Astrocyte (in vitro differentiated cells and primary cell): ENCODE data around the gene UQCR11. TPM values are rescaled to one million over a fixed set of nuclear protein-coding genes. Genes with fewer than 3 reads are reported as not detected.

ENCODE experiments used
- DNase-seq: peaks from one replicate; pipeline ENCODE4 v3.0.0-alpha.2; 2010; ENCODE audit warnings: low read depth
- FAIRE-seq: peaks from 2 replicates; lab custom pipeline; 2011; peaks lifted over from hg19 to GRCh38; lab: Jason Lieb, UNC
- H2AFZ ChIP-seq: 2 replicates; pipeline ENCODE4 v1.6.0; 2012; ENCODE audit warnings: low read depth, low read length, inconsistent platforms
- H3K27ac ChIP-seq: 2 replicates; pipeline ENCODE4 v1.5.1; 2011; ENCODE audit warnings: low read depth, low read length, inconsistent platforms
- H3K27me3 ChIP-seq: 2 replicates; pipeline ENCODE4 v1.6.0; 2011; ENCODE audit warnings: low read length, inconsistent platforms; ENCODE audit not compliant: insufficient read depth
- H3K36me3 ChIP-seq: 2 replicates; pipeline ENCODE4 v1.5.1; 2011; ENCODE audit warnings: low read length, inconsistent platforms; ENCODE audit not compliant: insufficient read depth
- H3K4me1 ChIP-seq: 2 replicates; pipeline ENCODE4 v1.5.1; 2011; ENCODE audit warnings: low read length, inconsistent platforms; ENCODE audit not compliant: insufficient read depth
- H3K4me2 ChIP-seq: 2 replicates; pipeline ENCODE4 v1.6.0; 2012; ENCODE audit warnings: low read length, inconsistent platforms
- H3K4me3 ChIP-seq: 2 replicates; pipeline ENCODE4 v1.5.1; 2011; ENCODE audit warnings: low read depth, mild to moderate bottlenecking, low read length, inconsistent platforms; ENCODE audit not compliant: insufficient read depth
- H3K79me2 ChIP-seq: 2 replicates; pipeline ENCODE4 v1.6.0; 2012; ENCODE audit warnings: mild to moderate bottlenecking, low read length, inconsistent platforms; ENCODE audit not compliant: insufficient read depth
- H3K9ac ChIP-seq: 2 replicates; pipeline ENCODE4 v1.6.0; 2012; ENCODE audit warnings: mild to moderate bottlenecking, low read length, inconsistent platforms
- H3K9me3 ChIP-seq: 2 replicates; pipeline ENCODE4 v1.5.1; 2012; ENCODE audit warnings: low read depth, mild to moderate bottlenecking, low read length, inconsistent platforms; ENCODE audit not compliant: insufficient read depth
- H4K20me1 ChIP-seq: 2 replicates; pipeline ENCODE4 v1.6.0; 2012; ENCODE audit warnings: low read length, inconsistent platforms; ENCODE audit not compliant: insufficient read depth
- H3K27ac Mint-ChIP-seq: one replicate; pipeline ENCODE4 v1.8.0; 2021; ENCODE audit warnings: mild to moderate bottlenecking, mixed read lengths; ENCODE audit not compliant: unreplicated experiment
- H3K27me3 Mint-ChIP-seq: one replicate; pipeline ENCODE4 v1.8.0; 2021; ENCODE audit warnings: low read depth, mixed read lengths; ENCODE audit not compliant: unreplicated experiment
- H3K36me3 Mint-ChIP-seq: one replicate; pipeline ENCODE4 v1.8.0; 2021; ENCODE audit warnings: low read depth, mixed read lengths; ENCODE audit not compliant: unreplicated experiment
- H3K4me1 Mint-ChIP-seq: one replicate; pipeline ENCODE4 v1.8.0; 2021; ENCODE audit warnings: low read depth, mixed read lengths; ENCODE audit not compliant: unreplicated experiment
- H3K4me3 Mint-ChIP-seq: one replicate; pipeline ENCODE4 v1.8.0; 2021; ENCODE audit warnings: mild to moderate bottlenecking, moderate library complexity, mixed read lengths; ENCODE audit not compliant: unreplicated experiment
- H3K9me3 Mint-ChIP-seq: one replicate; pipeline ENCODE4 v1.8.0; 2021; ENCODE audit warnings: mild to moderate bottlenecking, mixed read lengths; ENCODE audit not compliant: unreplicated experiment
- EZH2 ChIP-seq: IDR thresholded peaks from 2 replicates; pipeline ENCODE4 v1.6.1; 2012; ENCODE audit warnings: mild to moderate bottlenecking, low read length, inconsistent platforms; ENCODE audit not compliant: insufficient read depth
- total RNA-seq: library from RNA; stranded (reverse); gene quantifications from 2 replicates; pipeline ENCODE4 v1.2.1, GENCODE V29; 2021
- TF ChIP-seq, protein P1 (sequence below): IDR thresholded peaks from 2 replicates; pipeline ENCODE4 v1.5.1; 2011; ENCODE audit warnings: low read depth, mild to moderate bottlenecking, inconsistent platforms, low read length, moderate library complexity; ENCODE audit not compliant: insufficient read depth

The UQCR11 gene
- total RNA-seq, 1 donor from 2014 or later, result 255 TPM

DNA sequence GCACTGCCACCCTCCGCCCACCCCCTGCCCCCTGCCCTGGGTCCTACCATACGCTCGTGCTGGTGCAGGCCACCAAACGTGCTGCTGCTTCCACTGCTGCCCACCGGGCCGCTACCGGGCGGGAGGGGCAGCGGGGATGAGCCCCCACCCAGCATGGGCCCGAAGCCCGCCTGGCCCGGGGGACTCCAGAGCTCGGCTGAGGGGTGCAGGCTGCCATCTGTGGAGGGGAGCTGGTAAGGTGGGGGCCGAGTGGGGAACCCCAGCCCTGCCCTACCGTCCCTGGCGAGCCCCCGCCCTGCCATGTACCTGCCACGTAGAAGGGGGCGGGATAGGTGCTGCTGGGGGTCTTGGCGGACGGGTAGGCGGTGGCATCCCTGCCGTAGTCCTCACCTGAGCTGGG lies 16.7 kb upstream of the UQCR11 start:
- Mint-ChIP-seq H3K4me3 (no peak overlapping the region), H3K4me1 (peaks cover 3% of the 10 kb centered on the region), H3K36me3 (peaks cover 10% of the 10 kb centered on the region), H3K27me3 (no peaks in the 10 kb centered on the region), H3K27ac (no peak overlapping the region), H3K9me3 (no peaks in the 10 kb centered on the region)
- no peak for DNase-seq
- peaks cover 10% of the 10 kb centered on the region for H3K36me3 ChIP-seq
- no peak for FAIRE-seq
- no peak overlapping the region for H3K9ac ChIP-seq
- no peaks in the 10 kb centered on the region for H3K9me3 ChIP-seq
- no peak overlapping the region for H3K4me2 ChIP-seq
- no peak overlapping the region for H3K27ac ChIP-seq
- no peaks in the 10 kb centered on the region for H3K27me3 ChIP-seq
- H2AFZ ChIP-seq, result no peak overlapping the region
- peaks cover 1% of the 10 kb centered on the region for H3K4me1 ChIP-seq
- TF ChIP-seq, protein P1, sequence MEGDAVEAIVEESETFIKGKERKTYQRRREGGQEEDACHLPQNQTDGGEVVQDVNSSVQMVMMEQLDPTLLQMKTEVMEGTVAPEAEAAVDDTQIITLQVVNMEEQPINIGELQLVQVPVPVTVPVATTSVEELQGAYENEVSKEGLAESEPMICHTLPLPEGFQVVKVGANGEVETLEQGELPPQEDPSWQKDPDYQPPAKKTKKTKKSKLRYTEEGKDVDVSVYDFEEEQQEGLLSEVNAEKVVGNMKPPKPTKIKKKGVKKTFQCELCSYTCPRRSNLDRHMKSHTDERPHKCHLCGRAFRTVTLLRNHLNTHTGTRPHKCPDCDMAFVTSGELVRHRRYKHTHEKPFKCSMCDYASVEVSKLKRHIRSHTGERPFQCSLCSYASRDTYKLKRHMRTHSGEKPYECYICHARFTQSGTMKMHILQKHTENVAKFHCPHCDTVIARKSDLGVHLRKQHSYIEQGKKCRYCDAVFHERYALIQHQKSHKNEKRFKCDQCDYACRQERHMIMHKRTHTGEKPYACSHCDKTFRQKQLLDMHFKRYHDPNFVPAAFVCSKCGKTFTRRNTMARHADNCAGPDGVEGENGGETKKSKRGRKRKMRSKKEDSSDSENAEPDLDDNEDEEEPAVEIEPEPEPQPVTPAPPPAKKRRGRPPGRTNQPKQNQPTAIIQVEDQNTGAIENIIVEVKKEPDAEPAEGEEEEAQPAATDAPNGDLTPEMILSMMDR, result no peak
- TF ChIP-seq EZH2, result no peak
- peaks cover 45% of the 10 kb centered on the region for H4K20me1 ChIP-seq
- no peak overlapping the region for H3K4me3 ChIP-seq
- peaks cover 6% of the 10 kb centered on the region for H3K79me2 ChIP-seq

DNA sequence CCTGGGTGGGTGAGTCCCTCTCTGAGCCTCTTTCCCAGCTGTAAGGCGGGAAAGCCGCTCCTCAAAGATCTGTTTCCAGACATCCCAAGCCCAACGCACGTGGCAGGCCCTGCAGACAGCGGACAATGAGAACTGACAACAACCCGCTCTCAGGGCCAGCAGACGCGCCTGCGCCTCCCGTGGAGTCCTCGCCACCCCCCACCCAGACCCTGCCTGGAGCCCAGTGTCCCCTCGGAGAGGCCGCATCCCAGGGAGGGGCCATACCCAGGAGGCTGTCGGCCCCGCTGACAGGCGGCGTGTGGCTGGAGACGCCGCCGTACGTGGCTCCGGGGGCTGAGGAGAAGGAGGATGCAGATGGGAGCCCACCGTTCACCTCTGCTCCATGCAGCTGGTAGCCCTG lies 16.3 kb upstream of the UQCR11 start:
- FAIRE-seq, result no peak
- Histone ChIP-seq H4K20me1 (peaks cover 49% of the 10 kb centered on the region), H3K9me3 (no peaks in the 10 kb centered on the region), H3K27ac (no peak overlapping the region), H3K4me3 (no peak overlapping the region), H3K4me1 (peaks cover 5% of the 10 kb centered on the region), H3K4me2 (no peak overlapping the region), H3K79me2 (peaks cover 6% of the 10 kb centered on the region), H3K27me3 (no peaks in the 10 kb centered on the region), H3K9ac (no peak overlapping the region), H2AFZ (no peak overlapping the region), H3K36me3 (peaks cover 14% of the 10 kb centered on the region)
- Mint-ChIP-seq H3K4me3 (no peak overlapping the region), H3K27me3 (no peaks in the 10 kb centered on the region), H3K36me3 (peaks cover 10% of the 10 kb centered on the region), H3K9me3 (no peaks in the 10 kb centered on the region), H3K27ac (no peak overlapping the region), H3K4me1 (peaks cover 3% of the 10 kb centered on the region)
- TF ChIP-seq, protein P1, result no peak
- no peak for TF ChIP-seq EZH2
- no peak for DNase-seq

DNA sequence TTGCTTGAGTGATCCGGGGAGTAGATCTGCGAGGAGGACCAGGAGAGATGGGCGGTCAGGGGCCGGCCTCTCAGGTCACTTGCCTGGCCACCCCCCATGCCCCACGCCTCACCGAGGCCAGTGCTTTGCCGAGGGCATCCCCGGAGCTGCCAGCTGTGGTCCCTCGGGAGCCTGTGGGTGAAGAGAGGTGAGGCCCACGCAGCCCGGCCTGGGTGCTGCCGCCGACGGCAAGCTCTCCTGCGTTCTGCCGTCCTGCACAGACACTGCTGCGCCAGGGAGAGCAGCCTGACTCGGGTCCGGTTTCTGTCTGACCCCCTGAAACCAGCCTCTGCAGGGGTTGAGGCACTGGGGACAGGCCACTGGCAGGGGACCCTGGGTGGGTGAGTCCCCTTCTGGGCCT lies 15.8 kb upstream of the UQCR11 start:
- Histone ChIP-seq H3K27me3 (no peaks in the 10 kb centered on the region), H3K36me3 (peaks cover 18% of the 10 kb centered on the region), H2AFZ (no peak overlapping the region), H3K4me2 (no peak overlapping the region), H3K79me2 (peaks cover 6% of the 10 kb centered on the region), H3K4me3 (no peak overlapping the region), H3K9ac (no peak overlapping the region), H3K4me1 (peaks cover 7% of the 10 kb centered on the region), H3K9me3 (no peaks in the 10 kb centered on the region), H3K27ac (no peak overlapping the region), H4K20me1 (peaks cover 53% of the 10 kb centered on the region)
- TF ChIP-seq, protein P1, result no peak
- TF ChIP-seq EZH2, result no peak
- H3K27me3 Mint-ChIP-seq, result no peaks in the 10 kb centered on the region
- H3K27ac Mint-ChIP-seq, result no peak overlapping the region
- FAIRE-seq, result no peak
- peaks cover 3% of the 10 kb centered on the region for H3K4me1 Mint-ChIP-seq
- DNase-seq, result no peak
- no peak overlapping the region for H3K4me3 Mint-ChIP-seq
- no peaks in the 10 kb centered on the region for H3K9me3 Mint-ChIP-seq
- peaks cover 10% of the 10 kb centered on the region for H3K36me3 Mint-ChIP-seq
